ENCODE data around the gene ZDHHC6.

The ZDHHC6 gene

GRCh38 chr10:112446855-112447619 lies at the start of gene ZDHHC6, which contains the start of gene VTI1A:
TSS of gene ZDHHC6 (minus strand) at chr10:112446914. CDS start at chr10:112445436, 1,478 bp downstream.
TSS of gene VTI1A (plus strand) at chr10:112447215. CDS start at chr10:112447374, 159 bp downstream.
- Histone ChIP-seq H3K4me2 (ENCODE audit: low read depth, low read length, poor library complexity, severe bottlenecking) (peak within 1 kb of the TSS; percentile 93), H4K20me1 (ENCODE audit: insufficient read depth, low read length, poor library complexity, severe bottlenecking) (peaks cover 13% of the 10 kb centered on the region), H3K79me2 (ENCODE audit: insufficient read depth, low read length) (peaks cover 77% of the 10 kb centered on the region), H3K9me3 (ENCODE audit: insufficient read depth, low read depth, low read length) (no peaks in the 10 kb centered on the region), H3K4me3 (ENCODE audit: low read length, poor library complexity, severe bottlenecking) (peak within 1 kb of the TSS; percentile 93), H3K9me2 (replicated peaks; ENCODE audit: low read depth, low read length) (no peaks in the 10 kb centered on the region), H3K27me3 (ENCODE audit: insufficient read depth, low read length, poor library complexity, severe bottlenecking) (no peaks in the 10 kb centered on the region), H3K36me3 (ENCODE audit: insufficient read depth, low read length) (no peaks in the 10 kb centered on the region), H2AFZ (ENCODE audit: low read length) (peak within 1 kb of the TSS; percentile 96), H3K9ac (ENCODE audit: low read depth, low read length, poor library complexity, severe bottlenecking) (peak within 1 kb of the TSS; percentile 92), H3K4me1 (ENCODE audit: insufficient read depth, low read length, poor library complexity, severe bottlenecking) (peaks cover 55% of the 10 kb centered on the region), H3F3A (ENCODE audit: low read depth) (no peaks in the 10 kb centered on the region)
- TF ChIP-seq CTCF (conservative IDR thresholded peaks at IDR 0.05; ENCODE audit: low read length) (peak; percentile 27), EZH2phosphoT487 (IDR thresholded peaks at IDR 0.05; ENCODE audit: borderline replicate concordance) (no peak)

GRCh38 chr10:112492736-112493135 lies 46.0 kb upstream of the ZDHHC6 start:
- Histone ChIP-seq H3K9me2 (replicated peaks; ENCODE audit: low read depth, low read length) (no peaks in the 10 kb centered on the region), H3K9me3 (ENCODE audit: insufficient read depth, low read depth, low read length) (no peaks in the 10 kb centered on the region), H4K20me1 (ENCODE audit: insufficient read depth, low read length, poor library complexity, severe bottlenecking) (peaks cover 4% of the 10 kb centered on the region), H3K4me1 (ENCODE audit: insufficient read depth, low read length, poor library complexity, severe bottlenecking) (peaks cover 5% of the 10 kb centered on the region), H3K9ac (ENCODE audit: low read depth, low read length, poor library complexity, severe bottlenecking) (no peak overlapping the region), H3K4me3 (ENCODE audit: low read length, poor library complexity, severe bottlenecking) (no peak overlapping the region), H2AFZ (ENCODE audit: low read length) (no peak overlapping the region), H3K79me2 (ENCODE audit: insufficient read depth, low read length) (0 out of 2 replicates have a peak, but pooled peaks cover 4% of the 10 kb centered on the region), H3K36me3 (ENCODE audit: insufficient read depth, low read length) (no peaks in the 10 kb centered on the region), H3K4me2 (ENCODE audit: low read depth, low read length, poor library complexity, severe bottlenecking) (no peak overlapping the region), H3F3A (ENCODE audit: low read depth) (no peaks in the 10 kb centered on the region), H3K27me3 (ENCODE audit: insufficient read depth, low read length, poor library complexity, severe bottlenecking) (no peaks in the 10 kb centered on the region)
- TF ChIP-seq CTCF (conservative IDR thresholded peaks at IDR 0.05; ENCODE audit: low read length) (no peak), EZH2phosphoT487 (IDR thresholded peaks at IDR 0.05; ENCODE audit: borderline replicate concordance) (no peak)

- Histone ChIP-seq H3K4me1 (ENCODE audit: insufficient read depth, low read length, poor library complexity, severe bottlenecking) (no peaks in the 10 kb centered on the region), H3F3A (ENCODE audit: low read depth) (no peaks in the 10 kb centered on the region), H4K20me1 (ENCODE audit: insufficient read depth, low read length, poor library complexity, severe bottlenecking) (peaks cover 4% of the 10 kb centered on the region), H3K9me3 (ENCODE audit: insufficient read depth, low read depth, low read length) (no peaks in the 10 kb centered on the region), H3K4me3 (ENCODE audit: low read length, poor library complexity, severe bottlenecking) (no peak overlapping the region), H3K9me2 (replicated peaks; ENCODE audit: low read depth, low read length) (no peaks in the 10 kb centered on the region), H3K79me2 (ENCODE audit: insufficient read depth, low read length) (no peaks in the 10 kb centered on the region; the same call in 1 of the 2 replicates), H3K27me3 (ENCODE audit: insufficient read depth, low read length, poor library complexity, severe bottlenecking) (no peaks in the 10 kb centered on the region), H3K36me3 (ENCODE audit: insufficient read depth, low read length) (no peaks in the 10 kb centered on the region), H3K9ac (ENCODE audit: low read depth, low read length, poor library complexity, severe bottlenecking) (no peak overlapping the region), H2AFZ (ENCODE audit: low read length) (no peak overlapping the region), H3K4me2 (ENCODE audit: low read depth, low read length, poor library complexity, severe bottlenecking) (no peak overlapping the region)
- TF ChIP-seq CTCF (conservative IDR thresholded peaks at IDR 0.05; ENCODE audit: low read length) (no peak), EZH2phosphoT487 (IDR thresholded peaks at IDR 0.05; ENCODE audit: borderline replicate concordance) (no peak)
Observed at GRCh38 chr10:112491144-112491543, 44.4 kb upstream of the ZDHHC6 start.
